NCI-H2107 treated with DMSO at 0.1 percent for 48 hours (cell line): ENCODE data around the gene TOR1B.

Experiments used
- DNase-seq: peaks from one replicate; lab custom pipeline; 2025; ENCODE audit not compliant: unreplicated experiment; lab: John Stamatoyannopoulos, UW

The TOR1B gene

DNA sequence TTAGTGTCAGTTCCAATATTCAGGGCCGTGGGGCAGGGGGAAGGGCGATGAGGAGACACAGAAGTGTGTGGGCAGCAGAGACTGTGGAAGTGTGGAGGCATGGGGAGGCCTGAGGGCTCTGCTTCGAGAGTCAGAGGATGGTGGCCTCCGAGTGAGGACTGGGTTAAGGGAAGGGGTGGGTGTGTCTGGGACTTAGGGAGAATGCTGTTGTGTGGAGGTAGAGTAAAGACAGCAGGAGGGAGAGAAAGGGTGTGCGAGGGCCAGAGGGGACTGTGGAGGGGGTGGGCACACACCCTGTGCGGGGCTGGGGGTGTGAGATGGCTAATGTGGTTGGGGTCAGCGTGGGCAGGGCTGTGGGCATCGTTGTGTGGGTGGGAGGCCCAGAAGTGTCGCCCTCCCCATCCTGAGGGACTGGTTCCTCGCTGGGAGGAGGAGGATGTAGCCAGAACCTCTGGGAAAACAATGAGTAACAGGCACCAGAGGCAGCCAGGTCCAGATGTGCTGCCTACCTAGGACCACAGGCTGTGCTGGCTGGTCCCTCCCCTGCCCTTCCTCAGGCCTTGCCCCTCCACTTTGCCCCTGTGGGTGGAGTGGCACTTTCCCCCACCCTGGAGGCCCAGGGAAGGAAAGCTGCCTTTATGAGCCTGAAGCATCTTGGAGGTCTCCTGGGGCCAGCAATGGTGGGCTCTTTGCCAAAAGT, 36.5 kb downstream of the TOR1B start:
- DNase-seq = no peak

DNA sequence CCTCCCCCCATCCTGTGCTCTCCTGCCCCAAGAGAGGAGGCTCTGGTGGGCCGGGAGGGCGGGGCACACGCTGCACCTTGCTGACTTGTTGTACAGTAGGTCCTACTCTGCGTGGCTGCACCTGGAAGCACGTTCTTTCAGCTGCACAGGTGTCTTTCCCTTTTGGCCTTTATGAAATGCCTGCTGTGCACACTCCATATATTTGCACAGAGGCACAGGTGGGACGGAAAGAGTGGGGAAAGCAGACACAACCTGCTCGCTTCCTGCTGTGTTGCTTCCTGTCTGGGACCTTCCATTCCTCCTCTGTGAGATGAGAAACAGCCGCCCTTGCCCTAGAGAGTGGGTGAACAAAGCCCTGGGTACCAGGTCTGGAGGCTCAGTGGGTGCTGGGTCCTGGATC, 37.0 kb downstream of the TOR1B start:
- DNase-seq = peak; percentile 82

DNA sequence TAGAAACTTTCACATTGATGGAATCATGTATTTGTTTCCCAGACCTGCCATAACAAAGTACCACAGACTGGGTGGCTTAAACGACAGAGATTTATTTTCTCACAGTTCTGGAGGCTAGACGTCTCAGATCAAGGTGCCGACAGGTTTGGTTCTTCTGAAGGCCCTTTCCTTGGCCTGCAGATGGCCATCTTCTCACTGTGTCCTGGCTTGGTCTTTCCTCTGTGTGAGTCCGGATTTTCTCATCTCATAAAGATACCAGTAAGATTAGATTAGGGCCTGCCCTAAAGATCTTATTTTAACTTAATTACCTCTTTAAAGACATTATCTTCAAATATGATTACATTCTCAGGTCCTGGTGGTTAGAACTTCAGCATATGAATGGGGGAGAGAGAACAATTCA, 38.1 kb downstream of the TOR1B start:
- no peak for DNase-seq

- DNase-seq = no peak
These were observed 42.4 kb downstream of the TOR1B start for GRCh38 chr9:129845373-129845772.

- DNase-seq = no peak
These were observed 45.9 kb downstream of the TOR1B start for GRCh38 chr9:129848712-129849441.

DNA sequence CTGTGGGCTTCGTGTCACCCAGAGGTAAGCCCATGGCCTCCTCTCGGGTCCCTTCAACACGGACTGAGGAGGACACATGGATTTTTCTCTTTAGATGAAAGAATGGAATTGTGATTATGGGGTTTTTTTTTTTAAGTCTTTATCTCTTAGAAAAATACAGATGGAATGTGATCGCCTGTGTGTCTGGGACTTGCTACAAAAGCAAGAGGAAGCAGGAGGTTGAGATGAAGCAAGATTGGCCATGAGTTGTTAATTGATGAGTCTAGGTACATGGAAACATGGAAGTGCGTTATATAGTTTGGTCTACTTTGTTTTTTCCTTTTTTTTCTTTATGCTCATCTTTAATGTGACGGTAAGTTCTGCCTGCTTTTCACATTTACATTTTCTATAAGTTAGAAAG, 46.9 kb downstream of the TOR1B start:
- no peak for DNase-seq

GRCh38 chr9:129850821-129851550, 48.0 kb downstream of the TOR1B start:
- no peak for DNase-seq

- no peak for DNase-seq
These were observed 48.8 kb downstream of the TOR1B start for GRCh38 chr9:129851821-129852220.

DNA sequence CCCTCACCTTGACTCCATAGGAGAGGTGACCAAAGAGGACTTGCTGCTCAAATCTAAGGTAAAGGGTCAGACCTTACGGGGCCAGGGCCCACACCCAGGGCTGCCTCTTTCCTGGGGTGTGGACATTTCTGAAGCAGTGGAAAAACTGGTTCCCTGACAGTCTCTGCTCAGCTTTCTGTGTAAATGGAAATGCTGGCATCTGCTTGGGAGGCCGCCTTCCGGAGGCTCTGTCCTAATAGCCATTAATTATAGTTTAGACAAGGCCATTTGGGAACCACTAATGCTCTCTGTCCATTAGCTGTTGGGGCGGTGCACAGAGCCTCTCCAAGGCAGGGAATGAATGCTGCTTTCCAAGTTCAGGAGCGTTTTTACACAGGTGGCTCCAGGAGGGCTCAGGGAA, 49.6 kb downstream of the TOR1B start:
- DNase-seq = no peak

GRCh38 chr9:129853614-129854013, 50.6 kb downstream of the TOR1B start:
- DNase-seq = peak; percentile 34

- DNase-seq = no peak
These were observed 51.7 kb downstream of the TOR1B start for GRCh38 chr9:129854588-129855110.

GRCh38 chr9:129857207-129857606, 54.2 kb downstream of the TOR1B start:
- DNase-seq = no peak

DNA sequence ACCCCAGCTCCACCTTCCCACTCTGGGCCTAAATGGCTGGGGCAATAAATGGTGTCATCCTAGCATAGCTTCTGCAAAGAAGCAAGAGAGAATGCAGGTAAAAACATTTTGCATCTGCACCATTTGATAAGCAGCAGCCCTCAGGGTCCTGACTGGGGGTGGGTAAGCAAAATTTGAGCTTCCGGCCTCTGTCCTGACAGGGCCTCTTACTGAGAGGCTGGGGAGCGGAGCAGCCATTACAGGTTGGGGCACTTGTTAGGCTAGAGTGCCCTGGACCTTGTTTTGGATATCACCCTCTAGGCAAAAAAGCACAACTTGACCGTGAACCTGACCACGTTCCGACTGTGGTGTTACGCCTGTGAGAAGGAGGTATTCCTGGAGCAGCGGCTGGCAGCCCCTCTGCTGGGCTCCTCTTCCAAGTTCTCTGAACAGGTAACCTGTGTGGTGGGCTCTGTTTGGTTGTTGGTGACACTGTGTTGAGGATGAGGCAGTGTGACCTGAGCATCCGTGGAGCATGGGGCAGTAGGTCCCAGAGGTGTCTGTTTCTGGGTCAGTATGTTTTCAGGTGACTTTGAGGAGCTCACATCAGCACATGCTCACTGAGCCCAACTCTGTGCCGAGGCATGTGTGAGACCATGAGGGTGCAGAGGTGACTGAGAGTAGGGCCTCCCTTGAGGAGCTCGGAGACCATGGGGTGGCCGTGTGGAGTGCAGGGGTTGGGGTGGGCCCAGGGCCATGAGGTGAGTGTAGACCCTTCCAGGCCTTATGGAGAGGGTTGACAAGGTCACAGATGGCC, 55.4 kb downstream of the TOR1B start:
- no peak for DNase-seq
